HG02623 (cell line): ENCODE measurements around the gene SMAGP.

Experiments used
- ATAC-seq: cut with Tn5 transposase; IDR thresholded peaks from one replicate; pipeline ENCODE4 v1.9.1; 2021; ENCODE audit warnings: moderate library complexity; ENCODE audit not compliant: unreplicated experiment

SMAGP gene

DNA sequence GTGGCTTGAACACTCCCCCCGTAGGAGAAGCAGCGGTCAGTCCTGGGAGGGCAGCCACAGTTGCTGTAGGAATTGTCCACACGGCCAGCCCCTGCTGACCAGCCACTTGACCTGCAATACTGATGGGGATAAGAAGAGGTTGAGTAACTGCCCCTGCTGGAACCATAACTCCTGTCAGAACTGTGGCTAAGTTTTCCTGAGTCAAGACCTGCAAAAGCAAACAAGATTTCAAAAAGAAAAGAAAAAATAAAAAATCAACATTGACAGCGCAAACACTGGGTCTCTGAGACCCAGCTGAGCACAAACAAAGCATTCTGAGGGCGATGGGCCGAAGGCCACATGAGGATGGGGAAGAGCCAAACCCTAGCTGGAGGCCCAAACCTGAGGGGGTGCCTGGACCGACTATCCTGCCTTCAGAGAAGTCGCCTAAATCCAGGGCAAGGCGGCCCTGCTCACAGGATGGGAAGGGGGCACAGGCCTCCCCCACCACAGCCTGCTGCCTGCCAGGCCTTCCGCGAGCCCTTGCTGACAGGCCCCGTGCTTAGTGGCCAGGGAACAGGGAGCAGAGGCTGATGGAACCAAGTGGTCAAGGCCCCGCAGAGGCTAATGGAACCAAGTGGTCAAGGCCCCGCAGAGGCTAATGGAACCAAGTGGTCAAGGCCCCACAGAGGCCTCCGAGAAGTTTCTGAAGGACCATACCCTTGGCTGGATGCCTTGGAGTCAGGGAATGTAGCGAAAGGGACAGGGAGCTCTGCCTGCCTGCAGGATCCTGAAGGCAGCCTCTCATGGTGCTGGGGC is 71.4 kb downstream of the SMAGP start:
- no peak for ATAC-seq

DNA sequence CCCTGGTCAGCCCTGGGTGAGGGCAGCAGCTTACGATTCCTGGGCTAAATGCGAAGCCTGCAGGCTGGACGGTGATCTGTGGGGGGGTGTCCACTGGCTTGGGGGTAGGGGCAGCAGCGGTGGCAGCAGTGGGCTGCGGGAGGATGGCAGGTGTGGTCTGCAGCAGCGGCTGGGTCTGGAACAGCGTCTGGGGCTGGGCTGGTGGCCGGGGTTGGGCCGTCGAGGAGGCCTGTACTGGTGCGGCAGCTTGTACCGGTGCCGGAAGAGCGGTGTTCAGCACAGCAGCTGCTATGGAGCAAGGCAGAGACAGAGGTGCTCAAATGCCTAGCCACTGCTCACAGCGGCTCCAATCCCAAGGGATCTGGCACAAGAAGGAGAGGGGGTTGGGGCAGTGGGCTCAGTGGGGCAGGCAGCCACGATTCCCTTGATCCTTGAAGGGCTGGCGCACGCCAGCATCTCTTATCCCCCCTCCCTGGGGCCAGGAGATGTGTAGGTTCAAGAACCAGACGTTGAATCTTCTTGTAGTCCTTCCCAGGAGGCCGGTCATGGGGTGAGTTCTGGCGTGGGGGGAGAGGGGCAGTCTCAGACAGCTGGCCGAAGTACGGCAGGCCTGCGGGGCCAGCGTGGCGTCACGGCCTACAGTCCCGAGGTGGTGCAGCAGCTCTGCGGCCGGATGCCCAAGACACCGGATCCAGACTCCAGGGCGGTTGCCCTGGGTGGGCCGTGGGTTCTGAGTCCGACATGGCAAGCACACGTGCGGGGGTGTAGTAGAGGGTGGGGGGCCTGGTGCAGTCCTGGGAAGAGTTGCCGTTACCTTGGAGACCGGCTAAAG is 72.3 kb downstream of the SMAGP start:
- ATAC-seq = no peak

DNA sequence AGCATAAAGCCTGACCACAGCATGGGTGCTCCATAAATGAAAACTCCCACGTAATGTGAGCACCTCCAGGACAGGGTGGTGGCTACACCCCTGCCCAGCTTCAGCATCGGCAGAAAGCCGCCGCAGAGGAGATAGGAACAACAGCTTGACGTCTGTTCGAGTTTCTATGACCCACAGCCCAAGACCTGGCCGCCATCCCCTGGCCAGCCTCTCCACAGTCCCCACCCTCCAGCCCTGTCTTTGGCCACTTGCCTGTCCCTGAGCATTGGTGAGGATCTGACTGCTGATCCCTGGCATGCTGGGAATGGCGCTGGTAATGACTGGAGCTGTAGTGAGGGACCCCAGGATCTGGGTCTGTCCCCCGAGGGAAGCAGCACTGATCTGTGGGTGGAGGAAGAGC is 73.7 kb downstream of the SMAGP start:
- ATAC-seq = no peak

- ATAC-seq = no peak
Measured at GRCh38 chr12:51195841-51196240, 74.4 kb downstream of the SMAGP start.
